Measurements from ENCODE around the gene ATF4. TPM values are rescaled to one million over a fixed set of nuclear protein-coding genes. Genes with fewer than 3 reads are reported as not detected.

ATF4 gene
- total and polyA plus RNA-seq, 2 of the 8 experiments (the other 6 are each of a cell fraction or from before 2014, with no cell fraction given): 553 to 704 TPM

DNA sequence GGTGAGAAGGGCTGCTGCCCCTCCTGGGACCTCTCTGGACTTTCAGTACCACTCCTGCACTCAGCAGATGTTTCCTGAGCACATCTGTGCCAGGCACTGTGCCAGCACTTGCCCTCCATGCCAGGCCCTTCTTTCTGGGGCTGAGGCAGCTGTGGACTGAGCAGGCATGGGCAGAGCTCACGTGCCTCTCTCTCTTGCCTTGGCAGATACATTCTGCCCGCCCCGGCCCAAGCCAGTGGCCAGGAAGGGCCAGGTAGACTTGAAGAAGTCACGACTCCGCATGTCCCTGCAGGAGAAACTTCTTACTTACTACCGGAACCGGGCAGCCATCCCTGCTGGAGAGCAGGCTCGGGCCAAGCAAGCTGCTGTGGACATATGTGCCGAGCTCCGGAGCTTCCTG, 8.3 kb upstream of the ATF4 start:
- H2AFZ ChIP-seq (ENCODE audit: low read length): no peak overlapping the region
- no peaks in the 10 kb centered on the region for H3K79me2 ChIP-seq (ENCODE audit: control insufficient read depth in 1 of 2, insufficient read depth in 2 of 2, low read length in 2 of 2)
- peaks cover 0 to 3% (median 0%) of the 10 kb centered on the region in 4 experiments; a peak in 2 of 7 replicates for H3K4me1 ChIP-seq (replicated peaks in 1 of 4; ENCODE audit: control insufficient read depth in 3 of 4, insufficient read depth in 4 of 4, low read length in 3 of 4)
- 97% methylated on average over 9 of the region's 10 CpGs; no CpG with 5 or more reads in 1 of the 2 experiments for WGBS, 2 experiments (ENCODE audit: extremely low coverage in 1 of 2, insufficient coverage in 1 of 2, insufficient read length in 1 of 2, insufficient replicate concordance in 2 of 2, low coverage in 1 of 2, low lambda C conversion rate in 2 of 2, missing lambda C conversion rate in 1 of 2)
- H2AK5ac ChIP-seq (ENCODE audit: low read depth, low read length): no peak overlapping the region
- no peak overlapping the region for H2BK120ac ChIP-seq (replicated peaks; ENCODE audit: low read depth, low read length)
- no peak overlapping the region for H2BK5ac ChIP-seq (ENCODE audit: low read depth, low read length)
- no peak overlapping the region for H3K27ac ChIP-seq (ENCODE audit: low read depth, low read length)
- H3K36me3 ChIP-seq (ENCODE audit: control insufficient read depth in 2 of 4, insufficient read depth in 4 of 4, low read length in 3 of 4): peaks cover 20 to 60% (median 44%) of the 10 kb centered on the region in 4 experiments
- H3K4me2 ChIP-seq (ENCODE audit: insufficient read depth in 1 of 2, low read depth in 2 of 2, low read length in 2 of 2): no peak overlapping the region
- no peak overlapping the region for H2BK15ac ChIP-seq (ENCODE audit: low read length)
- FAIRE-seq (no peak), DNase-seq (ENCODE audit: low read depth in 1 of 2, low spot score in 2 of 2) (no peak)
- no peak overlapping the region for H4K5ac ChIP-seq (ENCODE audit: insufficient read length, low read depth, low read length)
- H3K56ac ChIP-seq (replicated peaks; ENCODE audit: insufficient read length, low read depth, low read length): no peak overlapping the region
- H3K4ac ChIP-seq (replicated peaks; ENCODE audit: insufficient read length, low read depth, low read length): no peak overlapping the region
- H3K23ac ChIP-seq (ENCODE audit: insufficient read length): no peak overlapping the region
- no peaks in the 10 kb centered on the region for H3K9me3 ChIP-seq (ENCODE audit: insufficient read depth in 2 of 2, low read depth in 1 of 2, low read length in 1 of 2)
- TF ChIP-seq HDAC2 (IDR thresholded peaks at IDR 0.05; ENCODE audit: borderline replicate concordance in 1 of 2, low read depth in 2 of 2, low read length in 2 of 2) (no peak), RXRA (IDR thresholded peaks at IDR 0.05; ENCODE audit: insufficient read depth, low read depth, low read length) (no peak), CBX8 (IDR thresholded peaks at IDR 0.05; ENCODE audit: borderline replicate concordance, low read depth, low read length) (no peak), ZNF274 (IDR thresholded peaks at IDR 0.05; ENCODE audit: borderline replicate concordance, extremely low read depth, low read length) (no peak)
- TF ChIP-seq, protein P1, sequence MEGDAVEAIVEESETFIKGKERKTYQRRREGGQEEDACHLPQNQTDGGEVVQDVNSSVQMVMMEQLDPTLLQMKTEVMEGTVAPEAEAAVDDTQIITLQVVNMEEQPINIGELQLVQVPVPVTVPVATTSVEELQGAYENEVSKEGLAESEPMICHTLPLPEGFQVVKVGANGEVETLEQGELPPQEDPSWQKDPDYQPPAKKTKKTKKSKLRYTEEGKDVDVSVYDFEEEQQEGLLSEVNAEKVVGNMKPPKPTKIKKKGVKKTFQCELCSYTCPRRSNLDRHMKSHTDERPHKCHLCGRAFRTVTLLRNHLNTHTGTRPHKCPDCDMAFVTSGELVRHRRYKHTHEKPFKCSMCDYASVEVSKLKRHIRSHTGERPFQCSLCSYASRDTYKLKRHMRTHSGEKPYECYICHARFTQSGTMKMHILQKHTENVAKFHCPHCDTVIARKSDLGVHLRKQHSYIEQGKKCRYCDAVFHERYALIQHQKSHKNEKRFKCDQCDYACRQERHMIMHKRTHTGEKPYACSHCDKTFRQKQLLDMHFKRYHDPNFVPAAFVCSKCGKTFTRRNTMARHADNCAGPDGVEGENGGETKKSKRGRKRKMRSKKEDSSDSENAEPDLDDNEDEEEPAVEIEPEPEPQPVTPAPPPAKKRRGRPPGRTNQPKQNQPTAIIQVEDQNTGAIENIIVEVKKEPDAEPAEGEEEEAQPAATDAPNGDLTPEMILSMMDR (IDR thresholded peaks at IDR 0.05; ENCODE audit: control extremely low read depth in 1 of 3, insufficient read depth in 1 of 3, low read depth in 1 of 3, low read length in 3 of 3): no peak
- H3K14ac ChIP-seq (ENCODE audit: insufficient read length): no peak overlapping the region
- H3K27me3 ChIP-seq (replicated peaks in 1 of 4; ENCODE audit: control insufficient read depth in 3 of 4, extremely low read depth in 1 of 4, insufficient read depth in 3 of 4, low read length in 3 of 4): peaks cover 38 to 77% (median 68%) of the 10 kb centered on the region in 4 experiments
- peaks cover 5% of the 10 kb centered on the region for H3K79me1 ChIP-seq (ENCODE audit: low read depth, low read length)
- no peak overlapping the region for H4K91ac ChIP-seq (replicated peaks; ENCODE audit: insufficient read length, low read length)
- no peak overlapping the region for H3K9ac ChIP-seq (replicated peaks in 1 of 4; ENCODE audit: extremely low read depth in 1 of 4, low read depth in 3 of 4, low read length in 3 of 4)
- H4K20me1 ChIP-seq (replicated peaks in 1 of 2; ENCODE audit: control insufficient read depth in 1 of 2, insufficient read depth in 2 of 2, low read length in 2 of 2): peaks cover 49 to 57% of the 10 kb centered on the region in 2 experiments
- H3K4me3 ChIP-seq (ENCODE audit: extremely low read depth in 1 of 4, insufficient read depth in 2 of 4, low read depth in 3 of 4, low read length in 4 of 4): no peak overlapping the region
- H3K23me2 ChIP-seq (ENCODE audit: low read depth, low read length): no peaks in the 10 kb centered on the region; the same call in 1 of the 2 replicates
- ChIA-PET POLR2A (ENCODE audit: partially characterized antibody) (interaction anchor here (1.3 to 3.8 kb wide), 4 partner anchors 8 to 192 kb away, joined by 3 to 38 read pairs (median 16); partner anchors contain the start of genes ATF4 and RPL3), CTCF (ENCODE audit: partially characterized antibody) (interaction anchor here (0.7 to 10.1 kb wide), 4 partner anchors 13 to 425 kb away, joined by 4 to 278 read pairs (median 80); partner anchors contain the start of gene MIEF1)
- H2BK12ac ChIP-seq (ENCODE audit: low read depth, low read length): no peak overlapping the region
- no peak overlapping the region for H3K18ac ChIP-seq (ENCODE audit: extremely low read depth, low read length)
- H2BK20ac ChIP-seq (ENCODE audit: low read length): no peak overlapping the region
- no peak overlapping the region; the same call in 1 of the 2 replicates for H4K8ac ChIP-seq (ENCODE audit: extremely low read depth, insufficient read depth, low read length)

All from H1 (cell line).